Brain pericyte (primary cell): ENCODE measurements around the gene ABCA9.
A peak's percentile ranks its signal among the peaks of the same experiment; 100 is the strongest.
"Not testable (repeated sequence)": the region's sequence is repeated elsewhere in the genome, so short reads cannot be mapped to it uniquely, and the experiment has no call there.

Experiments used
- DNase-seq: peaks from one replicate; pipeline ENCODE4 v3.0.0-alpha.2; 2012; ENCODE audit warnings: low read depth, low spot score

Gene ABCA9

GRCh38 chr17:69060822-69061221 is at the start of gene ABCA9:
ABCA9 (minus strand) TSS chr17:69060927; CDS start chr17:69051126, 9,801 bp downstream.
- peak; percentile 91 for DNase-seq

GRCh38 chr17:69105907-69106730 is 45.4 kb upstream of the ABCA9 start:
- DNase-seq, result no peak

GRCh38 chr17:69103557-69104233 is 43.0 kb upstream of the ABCA9 start:
- no peak for DNase-seq

GRCh38 chr17:69098625-69099024 is 37.9 kb upstream of the ABCA9 start:
- DNase-seq, result no peak

- no peak for DNase-seq
Measured at GRCh38 chr17:69096541-69096940, 35.8 kb upstream of the ABCA9 start.

GRCh38 chr17:69093995-69094394 is 33.3 kb upstream of the ABCA9 start:
- no peak for DNase-seq

GRCh38 chr17:69093279-69093789 is 32.6 kb upstream of the ABCA9 start:
- DNase-seq, result no peak

GRCh38 chr17:69090365-69090764 is 29.6 kb upstream of the ABCA9 start:
- DNase-seq, result no peak

GRCh38 chr17:69088643-69089200 is 28.0 kb upstream of the ABCA9 start:
- DNase-seq, result no peak

DNA sequence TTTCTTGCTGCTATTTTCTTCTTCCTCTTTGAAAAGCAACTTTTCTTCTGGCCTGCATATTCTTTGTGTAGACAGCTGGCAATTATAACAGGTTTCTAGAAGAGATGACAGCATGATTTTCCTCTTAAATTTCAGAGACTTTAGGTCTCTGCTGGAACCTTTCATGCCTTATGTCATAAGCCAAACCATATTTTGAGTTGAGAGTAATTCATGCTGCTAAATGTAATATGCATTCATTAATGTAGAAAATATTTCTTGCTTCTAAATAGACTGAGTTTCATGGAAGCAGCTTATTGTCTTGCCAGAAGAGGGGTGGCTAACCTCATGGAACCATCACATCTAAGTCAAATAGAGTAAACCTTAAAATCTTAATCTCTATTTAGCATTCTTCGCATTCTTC is 25.9 kb upstream of the ABCA9 start:
- no peak for DNase-seq

DNA sequence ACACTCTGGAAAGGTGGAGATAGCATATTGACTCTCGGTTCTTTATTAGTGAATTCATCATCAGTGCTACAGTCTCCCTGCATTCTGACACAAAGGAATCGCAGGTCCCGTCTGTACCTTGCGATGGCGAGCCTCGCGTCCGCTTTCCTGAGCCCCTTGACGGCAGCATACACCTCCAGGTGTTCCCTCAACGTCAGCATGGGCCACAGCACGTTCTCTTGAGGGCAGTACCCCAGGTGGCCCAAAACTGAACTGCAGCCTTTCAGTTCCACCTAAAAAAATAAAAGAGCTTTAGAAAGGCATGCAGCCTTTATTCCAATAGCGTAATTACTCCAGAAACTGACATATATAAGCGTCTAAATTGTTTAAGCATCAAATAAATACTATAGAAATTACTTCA is 24.2 kb upstream of the ABCA9 start:
- DNase-seq, result no peak

DNA sequence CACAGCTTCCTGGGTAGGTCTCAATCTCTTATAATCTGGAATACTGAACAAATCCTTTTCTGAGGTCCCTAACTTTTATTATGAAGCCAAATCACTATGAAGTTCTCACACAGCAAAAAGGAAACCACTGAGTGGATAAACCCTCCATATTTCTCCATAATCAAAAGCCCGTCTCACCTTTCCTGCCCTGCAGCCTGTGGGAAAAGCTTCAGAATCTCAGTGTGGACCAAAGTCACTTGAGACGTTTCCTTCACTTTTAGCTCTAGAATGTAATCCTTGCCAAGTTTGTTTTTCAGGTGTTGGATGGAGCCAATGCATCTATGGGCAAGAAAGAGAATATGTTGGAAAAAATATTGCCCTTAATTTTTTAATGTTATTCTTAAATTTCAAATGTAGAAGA is 22.0 kb upstream of the ABCA9 start:
- DNase-seq, result no peak

DNA sequence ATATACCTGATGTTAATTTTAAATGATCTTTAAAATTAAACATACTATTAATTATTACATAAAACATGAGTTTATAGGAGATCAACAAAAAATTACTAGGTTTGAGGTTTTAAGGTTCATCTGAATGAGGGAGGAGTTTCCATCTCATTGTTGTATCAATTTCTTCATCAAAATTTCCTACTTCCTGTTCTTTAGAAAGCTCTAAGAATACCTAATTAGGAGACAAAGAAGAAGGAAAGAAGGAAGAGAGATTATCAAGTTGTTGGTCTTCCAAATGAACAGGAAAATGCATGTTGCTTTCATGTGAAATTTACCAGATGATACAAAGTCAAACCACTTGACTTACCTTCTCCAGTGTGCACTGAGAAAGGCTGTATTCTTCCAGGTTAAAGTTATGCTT is 18.1 kb upstream of the ABCA9 start:
- no peak for DNase-seq

DNA sequence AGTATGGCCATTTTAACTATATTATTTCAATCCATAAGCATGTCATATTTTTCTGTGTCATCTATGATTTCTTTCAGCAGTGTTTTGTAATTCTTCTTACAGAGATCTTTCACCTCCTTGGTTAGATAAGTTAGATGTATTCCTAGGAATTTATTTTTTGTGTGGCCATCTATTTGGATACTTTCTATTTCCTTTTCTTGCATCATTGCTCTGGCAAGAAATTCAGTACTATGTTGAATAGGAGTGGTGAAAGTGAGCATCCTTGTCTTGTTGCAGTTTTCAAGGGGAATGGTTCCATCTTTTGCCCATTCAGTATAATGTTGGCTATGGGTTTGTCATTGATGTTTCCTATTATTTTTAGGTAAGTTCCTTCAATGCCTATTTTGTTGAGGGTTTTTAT is 15.1 kb upstream of the ABCA9 start:
- no peak for DNase-seq

GRCh38 chr17:69073392-69073791 is 12.7 kb upstream of the ABCA9 start:
- DNase-seq, result not testable (repeated sequence)

DNA sequence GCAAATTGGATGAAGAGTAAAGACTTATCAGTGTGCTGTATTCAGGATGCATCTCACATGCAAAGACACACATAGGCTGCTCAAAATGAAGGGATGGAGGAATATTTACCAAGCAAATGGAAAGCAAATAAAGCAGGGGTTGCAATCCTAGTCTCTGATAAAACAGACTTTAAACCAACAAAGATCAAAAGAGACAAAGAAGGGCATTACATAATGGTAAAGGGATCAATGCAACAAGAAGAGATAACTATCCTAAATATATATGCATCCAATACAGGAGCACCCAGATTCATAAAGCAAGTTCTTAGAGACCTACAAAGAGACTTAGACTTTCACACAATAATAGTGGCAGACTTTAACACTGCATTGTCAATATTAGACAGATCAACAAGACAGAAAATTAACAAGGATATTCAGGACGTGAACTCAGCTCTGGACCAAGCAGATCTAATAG is 12.1 kb upstream of the ABCA9 start:
- DNase-seq, result not testable (repeated sequence)

GRCh38 chr17:69071233-69071586 is 10.5 kb upstream of the ABCA9 start:
- DNase-seq, result not testable (repeated sequence)

DNA sequence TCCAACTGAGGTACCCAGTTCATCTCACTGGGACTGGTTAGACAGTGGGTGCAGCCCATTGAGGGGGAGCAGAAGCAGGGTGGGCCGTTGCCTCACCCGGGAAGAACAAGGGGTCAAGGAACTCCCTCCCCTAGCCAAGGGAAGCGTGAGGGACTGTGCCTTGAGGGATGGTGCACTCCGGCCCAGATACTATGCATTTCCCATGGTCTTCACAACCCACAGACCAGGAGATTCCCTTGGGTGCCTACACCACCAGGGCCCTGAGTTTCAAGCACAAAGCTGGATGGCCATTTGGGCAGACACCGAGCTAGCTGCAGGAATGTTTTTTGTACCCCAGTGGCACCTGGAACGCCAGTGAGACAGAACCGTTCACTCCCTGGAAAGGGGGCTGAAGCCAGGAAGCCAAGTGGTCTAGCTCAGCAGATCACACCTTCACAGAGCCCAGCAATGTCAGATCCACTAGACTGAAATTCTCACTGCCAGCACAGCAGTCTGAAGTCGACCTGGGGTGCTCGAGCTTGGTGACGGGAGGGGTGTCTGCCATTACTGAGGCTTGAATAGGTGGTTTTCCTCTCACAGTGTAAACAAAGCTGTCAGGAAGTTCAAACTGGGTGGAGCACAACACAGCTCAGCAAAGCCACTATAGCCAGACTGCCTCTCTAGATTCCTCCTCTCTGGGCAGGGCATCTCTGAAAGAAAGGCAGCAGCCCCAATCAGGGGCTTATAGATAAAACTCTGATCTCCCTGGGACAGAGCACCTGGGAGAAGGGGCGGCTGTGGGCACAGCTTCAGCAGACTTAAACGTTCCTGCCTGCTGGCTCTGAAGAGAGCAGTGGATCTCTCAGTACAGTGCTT is 9.9 kb upstream of the ABCA9 start:
- not testable (repeated sequence) for DNase-seq

- no peak for DNase-seq
Measured at GRCh38 chr17:69069226-69069750, 8.6 kb upstream of the ABCA9 start.

DNA sequence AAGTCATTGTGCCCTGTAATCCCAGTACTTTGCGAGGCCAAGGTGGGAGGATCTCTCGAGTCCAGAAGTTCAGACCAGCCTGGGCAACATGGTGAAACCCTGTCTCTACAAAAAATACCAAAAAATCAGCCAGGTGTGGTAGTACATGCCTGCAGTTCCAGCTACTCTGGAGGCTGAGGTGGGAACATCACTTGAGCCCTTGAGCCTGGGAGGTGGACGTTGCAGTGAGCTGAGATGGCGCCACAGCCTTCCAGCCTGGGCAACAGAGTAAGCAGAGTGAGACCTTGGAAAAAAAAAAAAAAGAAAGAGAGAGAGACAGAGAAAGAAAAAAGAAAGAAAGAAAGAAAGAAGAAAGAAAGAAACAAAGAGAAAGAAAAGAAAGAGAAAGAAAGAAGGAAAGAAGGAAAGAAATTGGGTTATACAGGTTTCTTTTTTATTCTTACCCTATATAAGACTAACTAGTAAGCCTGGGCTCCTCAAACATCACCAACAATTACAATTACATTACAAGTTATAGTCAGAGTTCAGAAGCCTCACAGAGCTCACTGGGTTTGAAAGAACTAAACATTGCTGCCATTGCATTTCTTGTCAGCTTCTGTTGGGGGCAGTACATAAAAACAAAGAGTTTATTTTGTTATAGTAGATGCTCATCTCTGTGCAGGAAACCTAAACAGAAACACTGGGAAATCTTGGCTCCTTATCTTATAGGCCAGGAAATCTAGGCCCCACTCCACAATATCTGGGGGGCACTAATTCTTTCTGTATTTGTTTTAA is 6.7 kb upstream of the ABCA9 start:
- DNase-seq, result no peak

DNA sequence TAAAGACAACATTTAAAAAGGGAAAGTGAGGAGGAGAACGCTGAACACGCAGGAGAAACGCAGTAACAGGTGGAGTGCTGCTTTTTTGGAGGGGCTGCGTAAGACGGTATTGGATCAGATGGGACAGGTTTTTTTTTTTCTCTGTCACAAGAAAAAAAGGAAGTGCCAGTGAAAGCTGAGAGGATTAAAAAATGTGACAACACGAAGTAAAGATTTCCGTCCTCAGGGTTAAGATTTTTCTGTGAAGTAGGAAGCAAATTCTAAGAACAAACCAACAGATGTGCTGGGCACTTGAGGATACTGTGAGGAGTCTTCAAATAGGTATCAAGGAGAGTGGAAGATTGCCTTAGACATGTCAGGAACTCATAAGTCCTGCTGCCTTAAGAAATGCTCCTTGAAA is 5.8 kb upstream of the ABCA9 start:
- no peak for DNase-seq
